ENCODE data around the gene DBX1.

- TF ChIP-seq, protein P1, sequence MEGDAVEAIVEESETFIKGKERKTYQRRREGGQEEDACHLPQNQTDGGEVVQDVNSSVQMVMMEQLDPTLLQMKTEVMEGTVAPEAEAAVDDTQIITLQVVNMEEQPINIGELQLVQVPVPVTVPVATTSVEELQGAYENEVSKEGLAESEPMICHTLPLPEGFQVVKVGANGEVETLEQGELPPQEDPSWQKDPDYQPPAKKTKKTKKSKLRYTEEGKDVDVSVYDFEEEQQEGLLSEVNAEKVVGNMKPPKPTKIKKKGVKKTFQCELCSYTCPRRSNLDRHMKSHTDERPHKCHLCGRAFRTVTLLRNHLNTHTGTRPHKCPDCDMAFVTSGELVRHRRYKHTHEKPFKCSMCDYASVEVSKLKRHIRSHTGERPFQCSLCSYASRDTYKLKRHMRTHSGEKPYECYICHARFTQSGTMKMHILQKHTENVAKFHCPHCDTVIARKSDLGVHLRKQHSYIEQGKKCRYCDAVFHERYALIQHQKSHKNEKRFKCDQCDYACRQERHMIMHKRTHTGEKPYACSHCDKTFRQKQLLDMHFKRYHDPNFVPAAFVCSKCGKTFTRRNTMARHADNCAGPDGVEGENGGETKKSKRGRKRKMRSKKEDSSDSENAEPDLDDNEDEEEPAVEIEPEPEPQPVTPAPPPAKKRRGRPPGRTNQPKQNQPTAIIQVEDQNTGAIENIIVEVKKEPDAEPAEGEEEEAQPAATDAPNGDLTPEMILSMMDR (IDR thresholded peaks at IDR 0.05): no peak
- no peak for TF ChIP-seq POLR2A (IDR thresholded peaks at IDR 0.05)
Measured at GRCh38 chr11:20129665-20130064, 30.6 kb downstream of the DBX1 start.

All from testis (tissue), 2 donors.